Smooth muscle cell (in vitro differentiated cells): ENCODE data around the gene DDA1. TPM values are rescaled to one million over a fixed set of nuclear protein-coding genes. Genes with fewer than 3 reads are reported as not detected.

Source experiments
- DNase-seq: peaks from one replicate; lab custom pipeline; 2025; ENCODE audit not compliant: unreplicated experiment; lab: John Stamatoyannopoulos, UW
- H2AFZ ChIP-seq: fragments of 200-600 bp; sonication (generic); 2 replicates; pipeline ENCODE4 v1.6.0; 2016; ENCODE audit warnings: antibody characterized with exemption, low read depth, mild to moderate bottlenecking
- H3F3A ChIP-seq: fragments of 200-600 bp; sonication (generic); 2 replicates; pipeline ENCODE4 v1.6.0; 2017; ENCODE audit warnings: antibody characterized with exemption, low read depth
- H3K27ac ChIP-seq: fragments of 200-600 bp; sonication (generic); 2 replicates; pipeline ENCODE4 v1.5.1; 2016; ENCODE audit warnings: low read depth, mild to moderate bottlenecking
- H3K27me3 ChIP-seq: fragments of 200-600 bp; sonication (generic); 2 replicates; pipeline ENCODE4 v1.6.1; 2016; ENCODE audit warnings: low read depth, mild to moderate bottlenecking
- H3K36me3 ChIP-seq: fragments of 200-600 bp; sonication (generic); 2 replicates; pipeline ENCODE4 v1.5.1; 2016; ENCODE audit warnings: low read depth
- H3K4me1 ChIP-seq: fragments of 200-600 bp; sonication (generic); 2 replicates; pipeline ENCODE4 v1.5.1; 2016; ENCODE audit warnings: low read depth
- H3K4me2 ChIP-seq: fragments of 200-600 bp; sonication (generic); 2 replicates; pipeline ENCODE4 v1.6.0; 2016; ENCODE audit warnings: mild to moderate bottlenecking
- H3K4me3 ChIP-seq: fragments of 200-600 bp; sonication (generic); 2 replicates; pipeline ENCODE4 v1.5.1; 2016; ENCODE audit warnings: mild to moderate bottlenecking
- H3K79me2 ChIP-seq: fragments of 200-600 bp; sonication (generic); 2 replicates; pipeline ENCODE4 v1.6.0; 2016; ENCODE audit warnings: low read depth, mild to moderate bottlenecking
- H3K9ac ChIP-seq: fragments of 200-600 bp; sonication (generic); 2 replicates; pipeline ENCODE4 v1.6.0; 2016; ENCODE audit warnings: low read depth
- H3K9me3 ChIP-seq: fragments of 200-600 bp; sonication (generic); replicated peaks from 2 replicates; pipeline ENCODE4 v1.5.1; 2016; ENCODE audit warnings: low read depth
- H4K20me1 ChIP-seq: fragments of 200-600 bp; sonication (generic); 2 replicates; pipeline ENCODE4 v1.6.0; 2016; ENCODE audit warnings: low read depth
- CTCF ChIP-seq: fragments of 200-600 bp; sonication (generic); IDR thresholded peaks from 2 replicates; pipeline ENCODE4 v1.5.1; 2017; ENCODE audit warnings: borderline replicate concordance, mild to moderate bottlenecking, antibody characterized with exemption; ENCODE audit not compliant: insufficient read depth, poor library complexity, severe bottlenecking
- WGBS: methylation state at CpG from one replicate; pipeline ENCODE4 v1.1.7; 2016; ENCODE audit warnings: low lambda C conversion rate; 5-methylcytosine and 5-hydroxymethylcytosine counted together
- polyA plus RNA-seq: library from polyadenylated mRNA; unstranded; fragments of >200 nt; fragmentation: Nextera tagmentation; extraction: Ambion mirVana; gene quantifications from 2 replicates; pipeline ENCODE4 v1.2.1, GENCODE V29; 2016
- total RNA-seq: library from RNA; depleted of rRNA; stranded (reverse); fragments of >200 nt; gene quantifications from 2 replicates; pipeline ENCODE4 v1.2.3, GENCODE V29; 2014

The DDA1 gene
- total and polyA plus RNA-seq, 2 experiments from 2014 or later, result 26.5 to 51.8 TPM

GRCh38 chr19:17340302-17340870 lies 31.0 kb downstream of the DDA1 start:
- Histone ChIP-seq H3K27me3 (no peaks in the 10 kb centered on the region), H3K79me2 (no peaks in the 10 kb centered on the region), H3K27ac (no peak overlapping the region), H3K4me1 (peaks cover 6% of the 10 kb centered on the region), H3K4me3 (no peak overlapping the region), H3K36me3 (no peaks in the 10 kb centered on the region), H3F3A (no peaks in the 10 kb centered on the region), H3K9ac (no peak overlapping the region), H3K4me2 (no peak overlapping the region), H2AFZ (no peak overlapping the region), H4K20me1 (no peaks in the 10 kb centered on the region), H3K9me3 (no peaks in the 10 kb centered on the region)
- WGBS, result 81% methylated on average over 7 of the region's 21 CpGs
- TF ChIP-seq CTCF, result no peak
- no peak for DNase-seq

GRCh38 chr19:17340871-17341357 lies 31.6 kb downstream of the DDA1 start:
- no peaks in the 10 kb centered on the region for H3K27me3 ChIP-seq
- no peak overlapping the region for H3K9ac ChIP-seq
- no peaks in the 10 kb centered on the region for H3K9me3 ChIP-seq
- no peaks in the 10 kb centered on the region for H4K20me1 ChIP-seq
- no peak for DNase-seq
- no peaks in the 10 kb centered on the region for H3F3A ChIP-seq
- H3K27ac ChIP-seq, result no peak overlapping the region
- H3K79me2 ChIP-seq, result no peaks in the 10 kb centered on the region
- no peak for TF ChIP-seq CTCF
- no peaks in the 10 kb centered on the region for H3K36me3 ChIP-seq
- peaks cover 6% of the 10 kb centered on the region for H3K4me1 ChIP-seq
- H3K4me2 ChIP-seq, result no peak overlapping the region
- H2AFZ ChIP-seq, result no peak overlapping the region
- no peak overlapping the region for H3K4me3 ChIP-seq
- WGBS, result 86% methylated on average over 16 of the region's 17 CpGs

GRCh38 chr19:17341386-17341785 lies 32.0 kb downstream of the DDA1 start:
- no peak for DNase-seq
- TF ChIP-seq CTCF, result no peak
- Histone ChIP-seq H3K36me3 (no peaks in the 10 kb centered on the region), H3K4me2 (no peak overlapping the region), H3K9me3 (no peaks in the 10 kb centered on the region), H3K4me1 (peaks cover 6% of the 10 kb centered on the region), H4K20me1 (no peaks in the 10 kb centered on the region), H3K27me3 (no peaks in the 10 kb centered on the region), H3K9ac (no peak overlapping the region), H3K4me3 (no peak overlapping the region), H3K27ac (no peak overlapping the region), H2AFZ (no peak overlapping the region), H3K79me2 (no peaks in the 10 kb centered on the region), H3F3A (no peaks in the 10 kb centered on the region)
- WGBS, result 98% methylated on average over 15 of the region's 15 CpGs

- H3K4me3 ChIP-seq, result no peak overlapping the region
- H3K9me3 ChIP-seq, result no peaks in the 10 kb centered on the region
- no peak for TF ChIP-seq CTCF
- no peaks in the 10 kb centered on the region for H4K20me1 ChIP-seq
- H3K27ac ChIP-seq, result no peak overlapping the region
- H2AFZ ChIP-seq, result no peak overlapping the region
- no peaks in the 10 kb centered on the region for H3K36me3 ChIP-seq
- no peak overlapping the region for H3K9ac ChIP-seq
- H3K4me1 ChIP-seq, result peaks cover 6% of the 10 kb centered on the region
- DNase-seq, result no peak
- no peaks in the 10 kb centered on the region for H3K27me3 ChIP-seq
- H3K79me2 ChIP-seq, result no peaks in the 10 kb centered on the region
- 96% methylated on average over 7 of the region's 7 CpGs for WGBS
- H3F3A ChIP-seq, result no peaks in the 10 kb centered on the region
- H3K4me2 ChIP-seq, result no peak overlapping the region
Measured at GRCh38 chr19:17341845-17342244, 32.5 kb downstream of the DDA1 start.
